ENCODE data around the gene APOL1.

DNA sequence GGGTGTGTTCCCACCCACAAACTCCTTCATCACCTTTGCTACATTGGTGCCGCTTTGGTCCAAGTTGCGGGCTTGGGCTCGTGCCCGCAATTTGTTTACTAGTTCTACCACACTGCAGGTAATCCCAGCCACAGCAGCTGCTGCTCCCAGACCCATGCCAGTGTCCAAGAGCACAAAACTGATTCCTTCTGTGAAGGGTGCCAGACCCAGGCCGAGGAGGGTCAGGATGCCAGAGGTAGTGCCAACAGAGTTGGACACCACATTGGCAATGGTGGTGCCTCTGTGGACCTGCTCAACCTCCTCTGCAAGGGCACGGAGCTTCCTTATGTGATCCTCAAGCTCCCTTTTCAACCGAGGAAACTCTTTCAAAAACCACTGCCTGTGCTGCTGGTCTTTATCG is 25.1 kb upstream of the APOL1 start:
- TF ChIP-seq, protein P1, sequence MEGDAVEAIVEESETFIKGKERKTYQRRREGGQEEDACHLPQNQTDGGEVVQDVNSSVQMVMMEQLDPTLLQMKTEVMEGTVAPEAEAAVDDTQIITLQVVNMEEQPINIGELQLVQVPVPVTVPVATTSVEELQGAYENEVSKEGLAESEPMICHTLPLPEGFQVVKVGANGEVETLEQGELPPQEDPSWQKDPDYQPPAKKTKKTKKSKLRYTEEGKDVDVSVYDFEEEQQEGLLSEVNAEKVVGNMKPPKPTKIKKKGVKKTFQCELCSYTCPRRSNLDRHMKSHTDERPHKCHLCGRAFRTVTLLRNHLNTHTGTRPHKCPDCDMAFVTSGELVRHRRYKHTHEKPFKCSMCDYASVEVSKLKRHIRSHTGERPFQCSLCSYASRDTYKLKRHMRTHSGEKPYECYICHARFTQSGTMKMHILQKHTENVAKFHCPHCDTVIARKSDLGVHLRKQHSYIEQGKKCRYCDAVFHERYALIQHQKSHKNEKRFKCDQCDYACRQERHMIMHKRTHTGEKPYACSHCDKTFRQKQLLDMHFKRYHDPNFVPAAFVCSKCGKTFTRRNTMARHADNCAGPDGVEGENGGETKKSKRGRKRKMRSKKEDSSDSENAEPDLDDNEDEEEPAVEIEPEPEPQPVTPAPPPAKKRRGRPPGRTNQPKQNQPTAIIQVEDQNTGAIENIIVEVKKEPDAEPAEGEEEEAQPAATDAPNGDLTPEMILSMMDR (IDR thresholded peaks at IDR 0.05; ENCODE audit: borderline replicate concordance, extremely low read depth, low read length, poor library complexity, severe bottlenecking): no peak
- TF ChIP-seq EZH2 (IDR thresholded peaks at IDR 0.05; ENCODE audit: borderline replicate concordance, low read depth, low read length, severe bottlenecking): no peak
